T-helper 1 cell (primary cell): ENCODE measurements around the gene YIPF4.
"Not testable (repeated sequence)": the region's sequence is repeated elsewhere in the genome, so short reads cannot be mapped to it uniquely, and the experiment has no call there.

Experiments used
- DNase-seq, 5 donors: peaks; one replicate each; pipeline ENCODE4 v3.0.0-alpha.2; 2012 to 2020

YIPF4 gene

GRCh38 chr2:32289165-32289999 lies 11.7 kb downstream of the YIPF4 start:
- peak in 1 of 5 donors; percentile 30 for DNase-seq

GRCh38 chr2:32290000-32290339 lies 12.3 kb downstream of the YIPF4 start:
- no peak for DNase-seq

GRCh38 chr2:32291746-32292145 lies 14.0 kb downstream of the YIPF4 start:
- no peak for DNase-seq

- DNase-seq, result not testable (repeated sequence)
These were observed 15.8 kb downstream of the YIPF4 start for GRCh38 chr2:32293493-32293892.

GRCh38 chr2:32293966-32294562 lies 16.4 kb downstream of the YIPF4 start:
- not testable (repeated sequence) for DNase-seq

GRCh38 chr2:32310577-32310976 lies 32.9 kb downstream of the YIPF4 start:
- DNase-seq, result no peak

GRCh38 chr2:32314886-32315285 lies 37.2 kb downstream of the YIPF4 start:
- DNase-seq, result no peak

- not testable (repeated sequence) for DNase-seq
These were observed 51.0 kb downstream of the YIPF4 start for GRCh38 chr2:32328679-32329078.

GRCh38 chr2:32329180-32329980 lies 51.7 kb downstream of the YIPF4 start:
- not testable (repeated sequence) for DNase-seq

GRCh38 chr2:32330136-32330535 lies 52.4 kb downstream of the YIPF4 start:
- DNase-seq, result no peak

- no peak for DNase-seq
These were observed 65.1 kb downstream of the YIPF4 start for GRCh38 chr2:32342801-32343200.

- not testable (repeated sequence) for DNase-seq
These were observed 73.1 kb downstream of the YIPF4 start for GRCh38 chr2:32350797-32351196.

- no peak for DNase-seq
These were observed 78.4 kb downstream of the YIPF4 start for GRCh38 chr2:32355976-32356680.

GRCh38 chr2:32356681-32357317 lies 79.1 kb downstream of the YIPF4 start, which contains the start of gene BIRC6:
Gene BIRC6, plus strand, starts transcription at chr2:32357023. Its CDS starts 139 bp downstream, at chr2:32357162.
- DNase-seq, result peak; percentile 78 to 97 (median 80)

- DNase-seq, result peak in 4 of 5 donors; percentile 13 to 58 (median 14)
These were observed 79.8 kb downstream of the YIPF4 start for GRCh38 chr2:32357318-32358110.

- DNase-seq, result peak in 1 of 5 donors; percentile 1
These were observed 80.4 kb downstream of the YIPF4 start for GRCh38 chr2:32358111-32358482.

- peak in 1 of 5 donors; percentile 6 for DNase-seq
These were observed 82.7 kb downstream of the YIPF4 start for GRCh38 chr2:32360416-32360815.

GRCh38 chr2:32362997-32363396 lies 85.3 kb downstream of the YIPF4 start:
- DNase-seq, result not testable (repeated sequence)

- no peak for DNase-seq
These were observed 85.9 kb downstream of the YIPF4 start for GRCh38 chr2:32363597-32363996.

- not testable (repeated sequence) for DNase-seq
These were observed 86.6 kb downstream of the YIPF4 start for GRCh38 chr2:32364290-32364689.

- not testable (repeated sequence) for DNase-seq
These were observed 88.0 kb downstream of the YIPF4 start for GRCh38 chr2:32365679-32366078.
